HG02885 (cell line): ENCODE data around the gene THPO.

Experiments used
- ATAC-seq: cut with Tn5 transposase; IDR thresholded peaks from one replicate; pipeline ENCODE4 v1.9.1; 2021; ENCODE audit warnings: mild to moderate bottlenecking; ENCODE audit not compliant: unreplicated experiment, poor library complexity

The THPO gene

GRCh38 chr3:184336547-184337398 is 41.2 kb downstream of the THPO start:
- ATAC-seq: no peak

GRCh38 chr3:184335661-184336546 is 42.1 kb downstream of the THPO start:
- peak; percentile 80 for ATAC-seq

GRCh38 chr3:184335291-184335660 is 42.7 kb downstream of the THPO start:
- no peak for ATAC-seq

GRCh38 chr3:184334470-184335158 is 43.4 kb downstream of the THPO start:
- no peak for ATAC-seq

- ATAC-seq: no peak
These were observed 44.3 kb downstream of the THPO start for GRCh38 chr3:184333700-184334099.

- no peak for ATAC-seq
These were observed 44.8 kb downstream of the THPO start for GRCh38 chr3:184333190-184333589.

- no peak for ATAC-seq
These were observed 45.5 kb downstream of the THPO start for GRCh38 chr3:184332370-184333090.

- ATAC-seq: no peak
These were observed 49.5 kb downstream of the THPO start for GRCh38 chr3:184328516-184328915.

GRCh38 chr3:184327171-184327570 is 50.8 kb downstream of the THPO start:
- no peak for ATAC-seq

- ATAC-seq: no peak
These were observed 52.2 kb downstream of the THPO start for GRCh38 chr3:184325715-184326369.

GRCh38 chr3:184325269-184325668 is 52.7 kb downstream of the THPO start:
- no peak for ATAC-seq

- ATAC-seq: no peak
These were observed 54.3 kb downstream of the THPO start for GRCh38 chr3:184323696-184324095.

- no peak for ATAC-seq
These were observed 55.1 kb downstream of the THPO start for GRCh38 chr3:184322731-184323487.
